Limb (tissue), 2 donors: ENCODE measurements around the gene DPP3.
A peak's percentile ranks its signal among the peaks of the same experiment; 100 is the strongest.
"Not testable (repeated sequence)": the region's sequence is repeated elsewhere in the genome, so short reads cannot be mapped to it uniquely, and the experiment has no call there.

Experiments used
- DNase-seq, 2 donors: peaks; one replicate each; pipeline ENCODE4 v3.0.0-alpha.2; 2016; ENCODE audit errors: extremely low spot score in 2 of 2

DPP3 gene

GRCh38 chr11:66480117-66480938 lies at the start of gene DPP3:
DPP3 (plus strand) TSS chr11:66480434; CDS start chr11:66482201, 1,767 bp downstream.
- DNase-seq = peak; percentile 95 to 99

GRCh38 chr11:66431287-66431686 lies 48.9 kb upstream of the DPP3 start:
- not testable (repeated sequence) for DNase-seq

- not testable (repeated sequence) for DNase-seq
These were observed 48.3 kb upstream of the DPP3 start for GRCh38 chr11:66431871-66432329.

GRCh38 chr11:66432597-66432996 lies 47.6 kb upstream of the DPP3 start:
- no peak for DNase-seq

- DNase-seq = no peak
These were observed 42.2 kb upstream of the DPP3 start for GRCh38 chr11:66437979-66438503.

- peak; percentile 93 for DNase-seq
These were observed 41.4 kb upstream of the DPP3 start, which contains the start of gene MRPL11 for GRCh38 chr11:66438504-66439466. MRPL11 (minus strand) TSS chr11:66438848; CDS start chr11:66438754, 94 bp downstream.

GRCh38 chr11:66440101-66440939 lies 39.9 kb upstream of the DPP3 start:
- not testable (repeated sequence) for DNase-seq

GRCh38 chr11:66440940-66441282 lies 39.3 kb upstream of the DPP3 start:
- not testable (repeated sequence) for DNase-seq

GRCh38 chr11:66443602-66444001 lies 36.6 kb upstream of the DPP3 start:
- no peak for DNase-seq

- DNase-seq = no peak
These were observed 33.2 kb upstream of the DPP3 start for GRCh38 chr11:66447012-66447411.

GRCh38 chr11:66448523-66448922 lies 31.7 kb upstream of the DPP3 start:
- no peak for DNase-seq

GRCh38 chr11:66450560-66450959 lies 29.7 kb upstream of the DPP3 start:
- DNase-seq = no peak

GRCh38 chr11:66451663-66452062 lies 28.6 kb upstream of the DPP3 start:
- DNase-seq = no peak

- no peak for DNase-seq
These were observed 26.0 kb upstream of the DPP3 start for GRCh38 chr11:66454247-66454646.

- DNase-seq = no peak
These were observed 25.4 kb upstream of the DPP3 start for GRCh38 chr11:66454828-66455227.

- DNase-seq = no peak
These were observed 22.4 kb upstream of the DPP3 start for GRCh38 chr11:66457826-66458225.

GRCh38 chr11:66459138-66459778 lies 21.0 kb upstream of the DPP3 start:
- DNase-seq = no peak

GRCh38 chr11:66462010-66462409 lies 18.2 kb upstream of the DPP3 start:
- DNase-seq = no peak

GRCh38 chr11:66462911-66463310 lies 17.3 kb upstream of the DPP3 start:
- no peak for DNase-seq

GRCh38 chr11:66464116-66464515 lies 16.1 kb upstream of the DPP3 start:
- not testable (repeated sequence) for DNase-seq
